GM21723 (cell line): ENCODE data around the gene PIGS.
"Not testable (repeated sequence)": the region's sequence is repeated elsewhere in the genome, so short reads cannot be mapped to it uniquely, and the experiment has no call there.

Experiments used
- ATAC-seq: cut with Tn5 transposase; IDR thresholded peaks from one replicate; pipeline ENCODE4 v1.9.1; 2021; ENCODE audit warnings: mild to moderate bottlenecking, moderate library complexity; ENCODE audit not compliant: unreplicated experiment

The PIGS gene

GRCh38 chr17:28532050-28532960 is 39.0 kb downstream of the PIGS start:
- no peak for ATAC-seq

- ATAC-seq = no peak
Observed at GRCh38 chr17:28530926-28531325, 40.4 kb downstream of the PIGS start.

- no peak for ATAC-seq
Observed at GRCh38 chr17:28530250-28530649, 41.1 kb downstream of the PIGS start.

- no peak for ATAC-seq
Observed at GRCh38 chr17:28529013-28529400, 42.3 kb downstream of the PIGS start.

GRCh38 chr17:28528327-28529012 is 42.9 kb downstream of the PIGS start:
- ATAC-seq = no peak

GRCh38 chr17:28527859-28528258 is 43.5 kb downstream of the PIGS start:
- no peak for ATAC-seq

GRCh38 chr17:28527181-28527681 is 44.1 kb downstream of the PIGS start:
- no peak for ATAC-seq

GRCh38 chr17:28526381-28526780 is 44.9 kb downstream of the PIGS start:
- no peak for ATAC-seq

- ATAC-seq = no peak
Observed at GRCh38 chr17:28524476-28525424, 46.6 kb downstream of the PIGS start.

GRCh38 chr17:28523876-28524275 is 47.4 kb downstream of the PIGS start:
- ATAC-seq = no peak

- ATAC-seq = no peak
Observed at GRCh38 chr17:28523186-28523585, 48.1 kb downstream of the PIGS start.

GRCh38 chr17:28522281-28522680 is 49.0 kb downstream of the PIGS start:
- ATAC-seq = not testable (repeated sequence)

- ATAC-seq = no peak
Observed at GRCh38 chr17:28521311-28522085, 49.8 kb downstream of the PIGS start.

GRCh38 chr17:28520687-28521086 is 50.6 kb downstream of the PIGS start:
- ATAC-seq = no peak

- no peak for ATAC-seq
Observed at GRCh38 chr17:28519236-28519635, 52.1 kb downstream of the PIGS start.

- ATAC-seq = no peak
Observed at GRCh38 chr17:28518578-28518977, 52.7 kb downstream of the PIGS start.

GRCh38 chr17:28518132-28518531 is 53.2 kb downstream of the PIGS start:
- no peak for ATAC-seq

GRCh38 chr17:28515518-28515917 is 55.8 kb downstream of the PIGS start:
- ATAC-seq = no peak

GRCh38 chr17:28514561-28515002 is 56.7 kb downstream of the PIGS start:
- ATAC-seq = no peak

- no peak for ATAC-seq
Observed at GRCh38 chr17:28513476-28513875, 57.8 kb downstream of the PIGS start.
